ENCODE data around the gene RRP36.
"Not testable (repeated sequence)": the region's sequence is repeated elsewhere in the genome, so short reads cannot be mapped to it uniquely, and the experiment has no call there.

Gene RRP36

GRCh38 chr6:43037706-43038105 lies 16.3 kb downstream of the RRP36 start:
- no peak overlapping the region for H3K4me3 ChIP-seq (ENCODE audit: low read length)
- no peak for TF ChIP-seq CTCF (conservative IDR thresholded peaks at IDR 0.05; ENCODE audit: low read depth, low read length)
- no peak for DNase-seq (ENCODE audit: low read depth)

GRCh38 chr6:43038727-43039126 lies 17.3 kb downstream of the RRP36 start:
- no peak for DNase-seq (ENCODE audit: low read depth)
- TF ChIP-seq CTCF (conservative IDR thresholded peaks at IDR 0.05; ENCODE audit: low read depth, low read length): no peak
- no peak overlapping the region for H3K4me3 ChIP-seq (ENCODE audit: low read length)

GRCh38 chr6:43040542-43041257 lies 19.3 kb downstream of the RRP36 start:
- no peak for TF ChIP-seq CTCF (conservative IDR thresholded peaks at IDR 0.05; ENCODE audit: low read depth, low read length)
- no peak for DNase-seq (ENCODE audit: low read depth)

GRCh38 chr6:43041475-43041874 lies 20.1 kb downstream of the RRP36 start:
- not testable (repeated sequence) for H3K4me3 ChIP-seq (ENCODE audit: low read length); DNase-seq (ENCODE audit: low read depth)

More at GRCh38 chr6:43040542-43041257, 19.3 kb downstream of the RRP36 start:
- no peak overlapping the region for H3K4me3 ChIP-seq (ENCODE audit: low read length)

- no peak overlapping the region for H3K4me3 ChIP-seq (ENCODE audit: low read length)
- no peak for TF ChIP-seq CTCF (conservative IDR thresholded peaks at IDR 0.05; ENCODE audit: low read depth, low read length)
- no peak for DNase-seq (ENCODE audit: low read depth)
These were observed 21.9 kb downstream of the RRP36 start for GRCh38 chr6:43043310-43043709.

- DNase-seq (ENCODE audit: low read depth): no peak
- TF ChIP-seq CTCF (conservative IDR thresholded peaks at IDR 0.05; ENCODE audit: low read depth, low read length): no peak
- H3K4me3 ChIP-seq (ENCODE audit: low read length): no peak overlapping the region
These were observed 24.0 kb downstream of the RRP36 start for GRCh38 chr6:43045371-43045930.

- H3K4me3 ChIP-seq (ENCODE audit: low read length): no peak overlapping the region
- no peak for DNase-seq (ENCODE audit: low read depth)
- TF ChIP-seq CTCF (conservative IDR thresholded peaks at IDR 0.05; ENCODE audit: low read depth, low read length): no peak
These were observed 26.6 kb downstream of the RRP36 start for GRCh38 chr6:43047998-43048397.
